ENCODE results near the gene AP1M2.
A peak's percentile ranks its signal among the peaks of the same experiment; 100 is the strongest.
"Not testable (repeated sequence)": the region's sequence is repeated elsewhere in the genome, so short reads cannot be mapped to it uniquely, and the experiment has no call there.

The AP1M2 gene

DNA sequence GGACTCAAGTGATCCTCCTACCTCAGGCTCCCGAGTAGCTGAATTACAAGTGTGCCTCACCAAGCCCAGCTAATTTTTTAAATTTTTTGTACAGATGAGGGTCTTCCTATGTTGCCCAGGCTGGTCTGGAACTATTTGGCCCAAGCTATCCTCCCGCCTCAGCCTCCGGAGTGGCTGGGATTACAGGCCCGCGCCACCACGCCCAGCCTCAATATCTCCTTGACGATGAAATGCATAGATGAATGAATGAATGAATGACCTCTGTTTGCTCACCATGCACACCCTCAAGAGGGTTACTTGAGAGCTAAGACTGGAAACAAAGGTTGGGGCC is 14.9 kb upstream of the AP1M2 start:
- no peak for DNase-seq (ENCODE audit: low spot score)

DNA sequence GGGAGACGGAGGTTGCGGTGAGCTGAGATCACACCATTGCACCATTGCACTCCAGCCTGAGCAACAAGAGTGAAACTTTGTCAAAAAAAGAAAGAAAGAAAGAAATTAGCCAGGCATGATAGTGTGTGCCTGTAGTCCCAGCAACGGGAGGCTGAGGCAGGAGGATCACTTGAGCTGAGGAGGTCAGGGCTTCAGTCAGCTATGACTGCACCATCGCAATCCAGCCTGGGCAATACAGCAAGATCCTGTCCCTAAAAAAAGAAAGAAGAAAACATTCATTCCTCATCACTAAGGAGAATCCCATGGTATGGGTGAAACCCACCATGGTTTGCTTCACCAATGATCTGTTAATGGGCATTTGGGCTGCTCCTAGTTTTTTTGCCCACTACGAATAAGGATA is 13.0 kb upstream of the AP1M2 start:
- no peak for DNase-seq (ENCODE audit: low spot score)

DNA sequence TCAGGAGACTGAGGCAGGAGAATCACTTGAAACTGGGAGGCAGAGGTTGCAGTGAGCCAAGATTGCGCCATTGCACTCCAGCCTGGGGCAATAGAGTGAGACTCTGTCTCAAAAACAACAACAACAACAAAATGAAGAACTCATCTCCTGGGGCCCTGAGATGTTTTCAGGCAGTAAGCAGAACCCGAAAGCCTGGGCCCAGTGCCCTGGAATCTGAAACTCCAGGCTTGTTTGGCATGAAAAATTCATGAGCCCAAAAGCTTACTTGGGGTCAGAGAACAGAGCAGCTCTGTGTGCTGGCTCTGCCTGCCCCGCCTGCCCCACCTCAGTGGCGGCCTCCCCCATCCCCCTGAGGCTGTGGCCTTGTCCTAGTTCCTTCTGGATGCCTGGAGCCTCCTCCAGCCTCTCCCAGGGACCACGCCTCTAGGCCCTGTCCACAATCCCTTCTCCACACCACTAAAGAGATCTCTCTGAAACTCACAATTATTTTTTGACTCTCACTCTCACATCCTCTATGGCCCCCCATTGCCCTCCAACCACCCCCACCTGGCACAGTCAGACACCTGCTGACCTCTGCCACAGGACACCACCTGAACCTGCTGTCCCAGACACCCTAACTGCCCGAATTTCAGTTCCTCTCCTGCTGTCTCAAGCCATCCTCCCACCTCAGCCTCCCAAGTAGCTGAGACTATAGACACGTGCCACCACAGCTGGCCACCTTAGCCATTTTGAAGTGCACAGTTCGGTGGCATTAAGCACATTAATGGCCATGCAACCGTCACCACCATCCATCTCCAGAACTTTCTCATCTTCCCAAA is 6.9 kb upstream of the AP1M2 start:
- no peak for DNase-seq (ENCODE audit: low spot score)

DNA sequence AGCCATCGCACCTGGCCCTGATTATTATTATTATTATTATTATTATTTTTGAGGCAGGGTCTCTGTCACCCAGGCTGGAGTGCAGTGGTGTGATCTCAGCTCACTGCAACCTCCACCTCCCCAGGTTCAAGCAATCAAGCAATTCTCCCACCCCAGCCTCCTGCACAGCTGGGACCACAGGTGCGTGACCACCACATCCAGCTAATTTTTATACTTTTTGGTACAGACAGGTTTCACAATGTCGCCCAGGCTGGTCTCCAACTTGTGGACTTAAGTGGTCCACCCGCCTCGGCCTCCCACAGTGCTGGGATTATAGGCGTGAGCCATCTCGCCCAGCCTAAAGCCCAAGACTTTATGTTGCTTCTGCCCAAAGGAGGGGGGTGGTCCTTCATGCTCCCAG is 6.0 kb upstream of the AP1M2 start:
- no peak for DNase-seq (ENCODE audit: low spot score)

- DNase-seq (ENCODE audit: low spot score) = no peak
These were observed 683 bp upstream of the AP1M2 start for GRCh38 chr19:10587839-10588150.

- no peak for DNase-seq (ENCODE audit: low spot score)
These were observed 716 bp downstream of the AP1M2 start for GRCh38 chr19:10586396-10586795.

- no peak for DNase-seq (ENCODE audit: low spot score)
These were observed 3.9 kb downstream of the AP1M2 start for GRCh38 chr19:10583036-10583776.

- no peak for DNase-seq (ENCODE audit: low spot score)
These were observed 5.0 kb downstream of the AP1M2 start for GRCh38 chr19:10582091-10582490.

DNA sequence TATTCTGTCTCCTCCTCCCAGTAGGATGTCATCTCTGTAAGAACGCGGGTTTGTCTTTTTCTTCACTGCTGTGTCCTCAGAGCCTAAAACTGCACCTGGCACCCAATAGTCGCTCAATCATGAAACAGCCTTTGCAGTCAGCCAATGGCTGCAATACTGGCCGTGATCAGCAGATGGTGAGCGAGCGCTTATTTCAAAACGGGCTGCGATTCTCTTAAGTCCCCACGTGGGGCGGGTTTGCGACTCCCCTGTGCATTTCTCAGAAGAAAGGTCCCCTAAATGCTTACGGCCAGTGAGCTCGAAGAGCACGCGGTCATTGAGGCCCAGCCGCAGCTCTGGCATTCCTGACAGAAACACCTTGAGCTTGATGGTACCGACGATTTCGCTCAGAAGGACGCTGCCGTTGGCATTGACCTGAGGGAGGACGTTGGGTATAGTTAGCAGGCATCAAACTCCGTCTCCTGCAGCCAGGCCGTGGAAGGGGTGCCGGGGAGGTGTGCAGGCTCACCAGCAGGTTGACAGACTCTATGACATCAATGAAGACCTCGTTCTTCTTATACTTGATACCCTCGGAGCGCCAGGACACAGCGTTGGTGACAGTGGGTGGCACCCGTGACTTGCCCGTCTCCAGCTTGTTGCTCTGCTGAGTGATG is 6.0 kb downstream of the AP1M2 start:
- DNase-seq (ENCODE audit: low spot score) = peak; percentile 89

DNA sequence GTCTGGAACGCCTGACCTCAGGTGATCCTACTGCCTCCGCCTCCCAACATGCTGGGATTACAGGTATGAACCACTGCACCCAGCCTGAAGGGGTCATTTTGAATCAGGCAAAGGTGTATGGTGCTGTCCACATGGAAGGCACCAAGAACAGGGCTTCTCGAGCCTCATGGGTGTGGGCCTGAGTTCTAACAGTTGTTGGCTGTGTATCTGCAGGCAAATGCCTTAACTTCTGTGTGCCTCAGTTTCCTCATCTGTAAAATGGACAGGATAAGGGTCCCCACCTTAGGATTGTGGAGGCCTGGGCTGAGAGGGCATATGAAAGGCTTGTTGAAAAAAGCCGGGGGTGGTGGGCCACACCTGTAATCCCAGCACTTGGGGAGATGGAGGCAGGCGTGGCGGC is 9.2 kb downstream of the AP1M2 start:
- DNase-seq (ENCODE audit: low spot score) = no peak

DNA sequence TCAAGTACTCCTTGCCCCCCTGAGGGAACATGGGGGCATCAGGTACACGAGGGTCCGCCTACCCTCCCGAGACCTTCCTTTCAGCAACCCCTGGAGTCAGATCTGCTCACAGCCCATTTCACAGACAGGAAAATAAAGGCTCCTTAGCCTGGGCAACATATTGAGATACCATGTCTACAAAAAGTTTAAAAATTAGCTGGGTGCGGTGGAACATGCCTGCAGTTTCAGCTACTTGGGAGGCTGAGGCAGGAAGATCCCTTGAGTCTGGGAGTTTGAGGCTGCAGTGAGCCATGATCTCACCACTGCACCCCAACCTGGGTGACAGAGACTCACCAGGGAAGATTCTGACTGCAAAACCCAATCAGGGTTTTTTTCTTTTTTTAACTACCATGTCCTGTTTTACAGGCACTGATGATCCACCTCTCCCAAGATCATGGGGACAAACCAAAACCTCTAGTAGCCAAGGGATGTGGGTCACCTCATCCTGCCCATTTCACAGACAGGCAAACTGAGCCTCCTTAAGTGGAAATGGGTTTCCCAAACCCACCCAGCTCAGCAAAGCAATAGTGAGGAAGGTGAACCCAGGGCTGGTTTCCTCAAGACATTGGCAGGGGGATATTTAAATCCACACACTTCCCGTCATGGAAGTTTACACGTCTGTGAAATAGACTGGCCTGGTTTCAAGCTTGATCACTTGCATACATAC is 11.9 kb downstream of the AP1M2 start:
- no peak for DNase-seq (ENCODE audit: low spot score)

- DNase-seq (ENCODE audit: low spot score) = no peak
These were observed 12.7 kb downstream of the AP1M2 start for GRCh38 chr19:10574462-10574861.

DNA sequence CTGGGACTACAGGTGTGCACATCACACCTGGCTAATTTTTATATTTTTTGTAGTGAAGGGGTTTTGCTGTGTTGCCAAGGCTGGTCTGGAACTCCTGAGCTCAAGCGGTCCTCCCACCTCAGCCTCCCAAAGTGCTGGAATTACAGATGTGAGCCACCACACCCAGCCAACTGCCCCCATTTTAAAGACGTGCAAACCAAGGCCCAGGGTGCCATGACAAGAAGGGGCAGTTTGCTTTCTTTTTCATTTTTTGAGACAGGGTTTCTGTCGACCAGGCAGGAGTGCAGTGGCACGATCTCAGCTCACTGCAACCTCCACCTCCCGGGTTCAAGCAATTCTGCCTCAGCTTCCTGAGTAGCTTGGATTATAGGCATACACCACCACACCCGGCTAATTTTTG is 13.3 kb downstream of the AP1M2 start:
- DNase-seq (ENCODE audit: low spot score) = not testable (repeated sequence)

DNA sequence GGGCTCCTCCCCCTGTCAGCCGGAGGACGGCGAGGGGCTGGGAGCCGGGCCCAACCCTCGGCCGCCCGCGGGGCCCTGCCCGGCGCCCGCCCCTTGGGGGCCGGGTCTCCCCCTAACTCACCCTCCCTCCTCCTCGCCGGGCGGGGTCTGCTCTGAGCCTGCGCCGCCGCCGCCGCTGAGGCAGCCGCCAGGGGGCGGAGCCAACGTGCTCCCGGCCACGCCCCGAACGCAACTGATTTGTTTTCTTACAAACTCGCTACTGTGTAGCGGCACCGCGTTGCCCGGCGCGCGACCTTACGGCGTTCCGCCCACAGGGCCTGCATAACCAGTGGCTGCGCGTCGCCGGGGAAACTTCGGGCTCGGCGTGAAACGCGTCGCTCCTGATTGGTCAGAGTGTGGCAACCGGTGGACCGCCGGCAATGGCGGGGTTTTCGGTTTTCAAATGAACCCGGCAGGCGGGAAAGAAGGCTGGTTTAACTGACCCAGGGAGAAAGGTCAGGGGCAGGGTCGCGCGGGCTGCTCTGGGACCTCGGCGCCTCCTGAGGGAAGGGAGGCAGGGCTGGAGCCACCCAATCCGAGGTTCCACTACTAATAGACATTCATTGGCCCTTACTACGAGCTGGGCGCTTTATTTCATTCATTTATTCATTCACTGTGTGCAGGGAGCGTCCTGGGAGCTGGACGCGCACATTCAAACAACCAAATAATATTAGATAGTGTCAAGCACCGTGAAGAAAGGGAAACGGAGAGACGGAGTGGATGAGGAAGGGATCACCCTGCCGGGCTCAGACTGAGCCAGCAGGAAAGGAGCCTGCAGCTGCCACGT is 18.1 kb downstream of the AP1M2 start, which contains the start of gene CDKN2D:
Gene CDKN2D (minus strand): TSS at position 154 of the 826 bp plus-strand sequence. CDS start 326 bp downstream, outside the sequence.
- peak; percentile 100 for DNase-seq (ENCODE audit: low spot score)

GRCh38 chr19:10568062-10568825 is 18.9 kb downstream of the AP1M2 start:
- DNase-seq (ENCODE audit: low spot score) = no peak

DNA sequence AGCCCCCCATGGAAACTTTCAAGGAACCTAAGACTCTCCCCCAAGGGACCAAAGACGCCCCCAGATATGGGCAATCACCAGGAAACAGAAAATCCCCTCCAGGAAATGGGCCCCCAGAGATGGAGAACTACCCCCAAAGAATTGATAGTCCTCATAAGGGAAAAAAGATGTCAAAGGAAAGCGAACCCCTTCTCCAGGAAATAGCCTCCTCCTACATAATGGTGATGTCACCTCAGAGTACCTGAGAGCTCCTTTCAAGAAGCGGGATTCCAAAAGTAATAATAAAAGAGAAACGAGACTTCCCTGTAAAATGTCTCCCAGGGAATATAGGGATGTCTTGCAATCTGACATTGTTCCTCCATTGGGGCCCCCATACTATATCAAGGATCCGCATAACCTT is 19.5 kb downstream of the AP1M2 start:
- DNase-seq (ENCODE audit: low spot score) = no peak

DNA sequence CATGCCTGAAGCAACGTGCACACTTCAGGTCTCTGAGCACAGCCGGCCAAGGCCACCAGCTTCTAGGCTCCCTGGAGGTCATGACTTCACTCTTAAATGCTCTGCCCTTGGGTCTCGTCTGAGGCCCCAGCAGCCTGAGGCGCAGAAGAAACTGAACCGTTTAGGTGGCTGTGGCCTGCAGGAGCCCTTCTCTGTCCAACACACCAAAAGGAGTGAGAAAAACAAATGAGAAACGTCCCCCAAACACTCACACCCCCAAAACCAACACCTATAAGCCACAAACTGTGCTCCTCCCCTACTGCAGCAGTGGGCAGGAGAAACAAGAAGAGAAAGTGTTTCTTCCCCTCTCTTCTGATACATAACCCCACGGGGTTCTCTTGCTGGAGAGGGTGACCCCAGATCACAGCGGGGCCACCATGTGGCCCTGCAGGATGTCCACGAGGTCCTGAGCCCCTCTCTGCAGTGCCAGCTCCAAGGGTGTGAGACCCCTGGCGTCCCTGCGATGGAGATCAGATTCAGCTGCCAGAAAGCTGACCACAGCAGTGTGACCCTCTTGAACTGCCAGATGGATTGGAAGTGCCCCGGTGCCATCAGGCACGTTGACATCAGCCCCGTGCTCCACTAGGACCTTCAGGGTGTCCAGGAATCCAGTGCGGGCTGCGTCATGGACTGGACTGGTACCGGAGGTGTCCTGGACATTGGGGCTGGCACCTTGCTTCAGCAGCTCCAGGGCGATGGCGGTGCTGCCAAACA is 20.3 kb downstream of the AP1M2 start:
- peak; percentile 62 for DNase-seq (ENCODE audit: low spot score)

DNA sequence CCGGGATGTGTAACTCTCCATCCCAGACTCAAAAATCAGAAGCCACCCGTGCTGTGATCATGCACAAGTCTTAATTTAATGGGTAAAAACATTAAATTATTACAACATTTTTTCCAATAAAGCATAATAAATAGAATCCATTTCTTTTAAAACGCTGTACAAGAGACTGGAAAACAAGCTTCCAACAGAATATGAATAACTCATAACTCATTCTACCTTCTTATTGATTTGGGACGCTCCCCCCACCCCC is 20.8 kb downstream of the AP1M2 start:
- no peak for DNase-seq (ENCODE audit: low spot score)

GRCh38 chr19:10565567-10566407 is 21.3 kb downstream of the AP1M2 start, which contains the start of gene KRI1:
Gene KRI1, minus strand, starts transcription at chr19:10566010. Its CDS starts 11 bp downstream, at chr19:10565999.
- peak; percentile 99 for DNase-seq (ENCODE audit: low spot score)

Data from activated CD4-positive, alpha-beta T cell treated with anti-CD3 and anti-CD28 coated beads, Interleukin-2, Interleukin-4, amounts not matched to agents 100 ng/mL and 50 ng/mL, durations not matched to agents 16 hours and 8 hours (primary cell).